Erythroblast (primary cell): ENCODE results near the gene CAPN10.

Experiments
- DNase-seq, 2 experiments: peaks; one replicate each; lab custom pipeline; 2025; lab: John Stamatoyannopoulos, UW
- GATA1 ChIP-seq: IDR thresholded peaks from 2 replicates; pipeline ENCODE4 v1.6.1; 2011; ENCODE audit warnings: low read depth, mild to moderate bottlenecking, control low read depth, low read length, moderate library complexity
- POLR2A ChIP-seq: IDR thresholded peaks from 2 replicates; pipeline ENCODE4 v1.6.1; 2011; ENCODE audit warnings: mild to moderate bottlenecking, low read length

CAPN10 gene

GRCh38 chr2:240585681-240586197 lies 795 bp upstream of the CAPN10 start:
- TF ChIP-seq GATA1 (no peak), POLR2A (no peak)
- DNase-seq, result no peak

- peak; percentile 56 to 62 for DNase-seq
- TF ChIP-seq POLR2A (peak; percentile 1), GATA1 (no peak)
Measured at GRCh38 chr2:240586919-240587800, 626 bp downstream of the CAPN10 start.

- no peak for DNase-seq
- TF ChIP-seq POLR2A, result no peak
- TF ChIP-seq GATA1, result no peak
Measured at GRCh38 chr2:240588006-240588655, 1.6 kb downstream of the CAPN10 start.

GRCh38 chr2:240588669-240589068 lies 2.1 kb downstream of the CAPN10 start:
- TF ChIP-seq GATA1 (no peak), POLR2A (no peak)
- no peak for DNase-seq

- no peak for DNase-seq
Measured at GRCh38 chr2:240589375-240589774, 2.8 kb downstream of the CAPN10 start.

GRCh38 chr2:240589850-240590525 lies 3.5 kb downstream of the CAPN10 start:
- DNase-seq, result no peak
- TF ChIP-seq POLR2A (no peak), GATA1 (no peak)

More at GRCh38 chr2:240589375-240589774, 2.8 kb downstream of the CAPN10 start:
- no peak for TF ChIP-seq POLR2A
- no peak for TF ChIP-seq GATA1

GRCh38 chr2:240590681-240591111 lies 4.2 kb downstream of the CAPN10 start:
- TF ChIP-seq POLR2A (no peak), GATA1 (no peak)
- DNase-seq, result no peak

GRCh38 chr2:240591226-240591625 lies 4.7 kb downstream of the CAPN10 start:
- TF ChIP-seq POLR2A (no peak), GATA1 (no peak)
- DNase-seq, result no peak

- TF ChIP-seq GATA1 (no peak), POLR2A (no peak)
- DNase-seq, result no peak
Measured at GRCh38 chr2:240591784-240592183, 5.2 kb downstream of the CAPN10 start.

- no peak for DNase-seq
- no peak for TF ChIP-seq POLR2A
- no peak for TF ChIP-seq GATA1
Measured at GRCh38 chr2:240593026-240593702, 6.6 kb downstream of the CAPN10 start.

- TF ChIP-seq GATA1 (no peak), POLR2A (no peak)
- DNase-seq, result no peak
Measured at GRCh38 chr2:240593703-240594451, 7.3 kb downstream of the CAPN10 start.

- no peak for DNase-seq
- TF ChIP-seq GATA1 (no peak), POLR2A (no peak)
Measured at GRCh38 chr2:240594511-240595380, 8.2 kb downstream of the CAPN10 start.
